ENCODE measurements around the gene DCBLD2. TPM values are rescaled to one million over a fixed set of nuclear protein-coding genes. Genes with fewer than 3 reads are reported as not detected.
"Not testable (repeated sequence)": the region's sequence is repeated elsewhere in the genome, so short reads cannot be mapped to it uniquely, and the experiment has no call there.

DCBLD2 gene
- total RNA-seq, 2 donors from 2014 or later: 33.8 to 37.4 TPM

- H3K9me3 ChIP-seq: no peaks in the 10 kb centered on the region
- DNase-seq (ENCODE audit: low spot score) (no peak), ATAC-seq (ENCODE audit: insufficient number of reproducible peaks, low FRiP score, low read depth) (no peak)
- H3K27ac ChIP-seq: no peak overlapping the region
- H3K36me3 ChIP-seq: no peaks in the 10 kb centered on the region
- no peak overlapping the region for H3K4me3 ChIP-seq
- no peaks in the 10 kb centered on the region for H3K27me3 ChIP-seq (replicated peaks; ENCODE audit: insufficient read depth)
- H3K4me1 ChIP-seq (ENCODE audit: control insufficient read depth in 1 of 2, low read depth in 2 of 2): peaks cover 10 to 14% of the 10 kb centered on the region in 2 donors
- TF ChIP-seq CTCF (IDR thresholded peaks at IDR 0.05): no peak
Observed at GRCh38 chr3:98848108-98848507, 53.4 kb downstream of the DCBLD2 start.

GRCh38 chr3:98846101-98846500 is 55.4 kb downstream of the DCBLD2 start:
- no peak for ATAC-seq (ENCODE audit: insufficient number of reproducible peaks, low FRiP score, low read depth)
- Histone ChIP-seq H3K4me3 (no peak overlapping the region), H3K27me3 (replicated peaks; ENCODE audit: insufficient read depth) (no peaks in the 10 kb centered on the region), H3K36me3 (no peaks in the 10 kb centered on the region), H3K4me1 (ENCODE audit: control insufficient read depth in 1 of 2, low read depth in 2 of 2) (peaks cover 10 to 14% of the 10 kb centered on the region in 2 donors), H3K27ac (no peak overlapping the region), H3K9me3 (no peaks in the 10 kb centered on the region)
- no peak for TF ChIP-seq CTCF (IDR thresholded peaks at IDR 0.05)
- no peak for DNase-seq (ENCODE audit: low spot score)

- TF ChIP-seq CTCF (IDR thresholded peaks at IDR 0.05): no peak
Observed at GRCh38 chr3:98843266-98843959, 58.1 kb downstream of the DCBLD2 start.

GRCh38 chr3:98839846-98840245 is 61.6 kb downstream of the DCBLD2 start:
- Histone ChIP-seq H3K27me3 (replicated peaks; ENCODE audit: insufficient read depth) (no peaks in the 10 kb centered on the region), H3K27ac (no peak overlapping the region), H3K4me3 (no peak overlapping the region), H3K4me1 (ENCODE audit: control insufficient read depth in 1 of 2, low read depth in 2 of 2) (peaks cover 0 to 5% of the 10 kb centered on the region in 2 donors), H3K36me3 (no peaks in the 10 kb centered on the region), H3K9me3 (no peaks in the 10 kb centered on the region)
- TF ChIP-seq CTCF (IDR thresholded peaks at IDR 0.05): no peak
- DNase-seq (ENCODE audit: low spot score) (no peak), ATAC-seq (ENCODE audit: insufficient number of reproducible peaks, low FRiP score, low read depth) (no peak)

More at GRCh38 chr3:98843266-98843959, 58.1 kb downstream of the DCBLD2 start:
- no peak overlapping the region for H3K4me3 ChIP-seq
- H3K4me1 ChIP-seq (ENCODE audit: control insufficient read depth in 1 of 2, low read depth in 2 of 2): peaks cover 10 to 14% of the 10 kb centered on the region in 2 donors
- DNase-seq (ENCODE audit: low spot score) (no peak), ATAC-seq (ENCODE audit: insufficient number of reproducible peaks, low FRiP score, low read depth) (no peak)
- no peak overlapping the region for H3K27ac ChIP-seq
- no peaks in the 10 kb centered on the region for H3K27me3 ChIP-seq (replicated peaks; ENCODE audit: insufficient read depth)
- no peaks in the 10 kb centered on the region for H3K36me3 ChIP-seq
- H3K9me3 ChIP-seq: no peaks in the 10 kb centered on the region

- not testable (repeated sequence) for H3K4me3 ChIP-seq; H3K27ac ChIP-seq; H3K27me3 ChIP-seq (replicated peaks; ENCODE audit: insufficient read depth); ATAC-seq (ENCODE audit: insufficient number of reproducible peaks, low FRiP score, low read depth); H3K9me3 ChIP-seq; DNase-seq (ENCODE audit: low spot score); H3K36me3 ChIP-seq
- H3K4me1 ChIP-seq (ENCODE audit: control insufficient read depth in 1 of 2, low read depth in 2 of 2): peaks cover 5 to 14% of the 10 kb centered on the region in 2 donors
Observed at GRCh38 chr3:98831060-98831459, 70.4 kb downstream of the DCBLD2 start.
